Stimulated activated CD4-positive, alpha-beta T cell treated with anti-CD3 and anti-CD28 coated beads, Interleukin-4, amount 100 ng/mL, for 48 hours (primary cell): ENCODE data around the gene CBX7.

ENCODE experiments used
- DNase-seq, 2 donors: peaks; one replicate each; pipeline ENCODE4 v3.0.0-alpha.2; 2020; ENCODE audit warnings: low read depth in 2 of 2

Gene CBX7

GRCh38 chr22:39125622-39126021 lies 26.9 kb downstream of the CBX7 start:
- DNase-seq = no peak

- DNase-seq = no peak
Measured at GRCh38 chr22:39123751-39124581, 28.5 kb downstream of the CBX7 start.

GRCh38 chr22:39122772-39123470 lies 29.6 kb downstream of the CBX7 start:
- no peak for DNase-seq

GRCh38 chr22:39120983-39121382 lies 31.5 kb downstream of the CBX7 start:
- DNase-seq = no peak

- DNase-seq = peak; percentile 57 to 76
Measured at GRCh38 chr22:39117585-39118191, 34.8 kb downstream of the CBX7 start.

- DNase-seq = no peak
Measured at GRCh38 chr22:39115977-39116621, 36.4 kb downstream of the CBX7 start.

- no peak for DNase-seq
Measured at GRCh38 chr22:39115570-39115969, 36.9 kb downstream of the CBX7 start.

- no peak for DNase-seq
Measured at GRCh38 chr22:39114112-39114511, 38.4 kb downstream of the CBX7 start.

- DNase-seq = no peak
Measured at GRCh38 chr22:39110631-39111561, 41.6 kb downstream of the CBX7 start.

- DNase-seq = no peak
Measured at GRCh38 chr22:39109361-39109760, 43.1 kb downstream of the CBX7 start.

- DNase-seq = no peak
Measured at GRCh38 chr22:39108487-39108886, 44.0 kb downstream of the CBX7 start.

GRCh38 chr22:39106326-39106725 lies 46.2 kb downstream of the CBX7 start:
- DNase-seq = no peak

GRCh38 chr22:39103431-39103830 lies 49.0 kb downstream of the CBX7 start:
- no peak for DNase-seq

GRCh38 chr22:39101226-39101625 lies 51.3 kb downstream of the CBX7 start:
- DNase-seq = no peak

GRCh38 chr22:39098576-39098975 lies 53.9 kb downstream of the CBX7 start:
- DNase-seq = no peak

- no peak for DNase-seq
Measured at GRCh38 chr22:39098026-39098425, 54.5 kb downstream of the CBX7 start.

GRCh38 chr22:39097098-39098020 lies 55.1 kb downstream of the CBX7 start, which contains the start of gene APOBEC3H:
TSS of gene APOBEC3H (plus strand) at chr22:39097244. CDS start at chr22:39100279, 3,035 bp downstream.
- no peak for DNase-seq

- no peak for DNase-seq
Measured at GRCh38 chr22:39095971-39096370, 56.5 kb downstream of the CBX7 start.

GRCh38 chr22:39094717-39095389 lies 57.6 kb downstream of the CBX7 start:
- no peak for DNase-seq
